SIG-M5 (cell line): ENCODE measurements around the gene HOXA2.

Experiments used
- DNase-seq: peaks from one replicate; lab custom pipeline; 2025; lab: John Stamatoyannopoulos, UW

HOXA2 gene

DNA sequence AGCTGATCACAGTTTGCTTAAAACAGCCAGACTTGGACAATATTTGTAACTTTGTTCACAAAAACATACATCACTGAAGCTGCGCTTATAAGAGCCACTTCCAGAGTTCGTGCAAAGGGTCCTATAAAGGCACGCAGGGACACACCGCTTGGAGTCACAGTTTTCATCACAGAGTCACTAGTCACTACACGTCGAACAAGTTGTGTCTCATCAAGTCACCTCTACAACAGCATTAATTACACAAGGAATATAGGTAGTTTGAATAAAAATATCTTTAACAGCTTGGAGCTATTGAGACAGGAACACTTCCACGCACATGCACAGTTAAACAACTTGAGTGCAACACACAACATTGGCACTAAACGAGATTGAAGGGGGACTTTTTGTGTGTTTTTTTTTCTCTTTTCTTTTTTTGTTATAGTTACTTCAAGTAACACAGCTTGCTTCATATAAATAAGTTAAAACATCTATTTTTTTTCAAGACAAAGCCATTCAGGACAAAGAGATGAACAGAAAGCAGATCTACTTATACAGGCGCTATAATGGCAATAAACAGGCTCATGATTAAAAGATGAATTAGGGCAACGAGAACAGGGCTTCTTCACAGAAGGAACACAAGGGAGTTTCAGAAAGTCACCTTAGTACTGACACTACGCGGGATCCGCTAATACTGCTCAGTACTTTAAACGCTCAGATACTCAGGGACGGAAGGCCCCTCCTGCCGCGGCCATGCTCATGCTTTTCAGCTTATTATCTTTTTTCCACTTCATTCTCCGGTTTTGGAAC is 38.8 kb upstream of the HOXA2 start:
- DNase-seq, result no peak

DNA sequence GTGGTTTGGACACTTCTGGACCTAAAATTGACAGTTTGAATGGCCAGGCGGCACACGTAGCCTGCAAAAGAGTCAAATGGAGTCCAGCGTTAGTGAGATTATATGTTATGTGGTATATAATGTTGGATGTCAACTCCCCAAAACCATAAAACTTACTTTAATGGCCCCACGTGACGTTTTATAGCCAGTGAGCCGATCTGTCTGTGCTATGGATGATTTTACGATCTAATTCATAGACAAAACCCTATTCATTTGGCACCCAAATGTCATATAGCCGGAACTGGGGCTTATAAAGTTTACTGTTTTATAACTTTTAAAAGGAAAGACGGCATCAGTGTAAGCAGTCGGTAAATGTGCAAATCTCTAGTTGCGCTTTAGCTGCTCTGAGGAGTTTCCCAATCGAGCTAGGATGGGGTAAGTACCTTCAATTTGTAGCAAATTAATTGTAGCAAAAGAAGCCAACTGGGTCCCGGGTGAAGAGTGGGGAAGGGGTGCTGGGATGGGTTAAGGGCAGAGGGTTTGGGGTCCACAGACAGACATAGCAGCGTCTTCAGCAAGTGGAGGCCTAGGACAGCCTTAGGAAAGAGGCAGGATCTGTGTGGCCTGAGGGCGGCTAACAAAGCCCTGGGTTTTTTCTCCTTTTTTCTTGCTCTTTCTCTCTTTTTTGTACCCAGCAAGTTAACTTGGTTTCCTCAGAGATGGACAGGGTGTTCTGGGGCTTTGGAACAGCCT is 37.8 kb upstream of the HOXA2 start:
- no peak for DNase-seq

DNA sequence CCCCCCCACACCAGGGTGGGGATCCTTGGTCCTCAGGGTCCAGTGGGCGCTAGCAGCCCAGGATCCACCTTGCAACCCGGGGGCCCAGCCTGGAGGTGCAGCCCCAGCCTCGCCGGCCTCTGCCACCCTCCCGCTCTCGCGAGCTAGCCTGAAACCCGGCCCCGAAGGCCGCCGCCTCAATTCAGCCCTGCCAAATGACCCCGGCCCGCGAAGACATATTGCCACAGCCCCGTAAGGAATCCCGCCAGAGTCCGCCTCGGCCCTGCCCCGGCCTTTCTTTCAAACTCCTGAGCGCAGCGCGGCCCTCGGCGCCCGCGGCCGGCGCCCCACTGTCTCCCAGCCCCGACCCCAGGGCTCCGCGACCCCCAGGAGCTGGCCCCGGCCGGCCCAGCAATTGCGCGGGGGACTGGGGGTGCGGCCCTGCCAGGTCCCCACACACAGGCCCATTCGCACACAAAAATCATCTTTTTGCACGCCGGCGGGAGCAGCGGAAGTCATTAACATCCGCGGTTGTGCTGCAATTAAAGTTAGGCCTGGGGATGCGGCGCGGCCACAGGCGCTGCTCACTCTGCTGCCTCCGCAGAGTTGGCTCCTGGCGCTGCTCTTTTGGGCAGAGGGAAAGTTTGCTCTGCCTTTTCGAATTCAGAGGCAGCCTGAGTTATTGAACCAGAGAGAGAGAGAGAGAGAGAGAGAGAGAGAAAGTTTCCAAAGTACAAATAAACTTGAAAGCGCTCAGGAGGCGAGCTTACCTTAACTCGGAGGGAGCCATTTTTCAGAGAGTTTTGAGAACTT is 37.0 kb upstream of the HOXA2 start:
- DNase-seq, result no peak

DNA sequence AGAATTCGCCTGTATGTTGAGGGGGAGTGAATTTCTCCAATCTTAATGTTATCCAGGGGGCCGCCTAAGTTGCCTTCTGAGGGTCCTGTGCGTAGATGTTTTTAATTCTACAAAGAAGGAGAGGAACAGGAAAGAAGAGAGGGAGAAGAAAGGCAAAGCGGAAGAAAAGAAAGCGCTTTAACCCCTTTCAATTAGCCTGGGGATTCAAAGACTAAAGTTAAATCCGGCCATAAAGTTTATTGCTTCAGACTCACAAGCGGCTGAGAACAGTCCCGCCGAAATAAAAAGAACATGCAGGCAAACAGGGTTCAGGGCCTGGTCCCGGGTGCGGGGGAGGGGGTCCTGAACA is 36.5 kb upstream of the HOXA2 start:
- no peak for DNase-seq

DNA sequence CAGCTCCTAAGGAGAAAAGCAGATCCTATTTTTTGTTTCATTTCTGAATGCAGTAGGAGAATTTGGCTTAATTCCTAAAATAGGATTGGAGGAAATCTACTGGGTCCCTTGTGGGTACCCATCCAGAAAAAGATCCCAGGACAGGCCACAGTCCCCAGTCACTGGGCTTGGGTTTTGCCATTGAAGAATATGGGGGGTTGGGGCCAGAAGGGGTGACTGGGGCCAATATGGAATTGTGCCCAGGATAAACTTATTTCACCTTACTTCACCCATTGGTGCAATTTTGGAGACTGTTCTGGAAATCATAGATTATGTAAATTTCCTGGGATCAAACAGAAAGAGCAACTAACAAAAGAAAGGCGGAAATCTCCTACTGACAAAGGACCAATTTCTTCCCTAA is 36.0 kb upstream of the HOXA2 start:
- no peak for DNase-seq

DNA sequence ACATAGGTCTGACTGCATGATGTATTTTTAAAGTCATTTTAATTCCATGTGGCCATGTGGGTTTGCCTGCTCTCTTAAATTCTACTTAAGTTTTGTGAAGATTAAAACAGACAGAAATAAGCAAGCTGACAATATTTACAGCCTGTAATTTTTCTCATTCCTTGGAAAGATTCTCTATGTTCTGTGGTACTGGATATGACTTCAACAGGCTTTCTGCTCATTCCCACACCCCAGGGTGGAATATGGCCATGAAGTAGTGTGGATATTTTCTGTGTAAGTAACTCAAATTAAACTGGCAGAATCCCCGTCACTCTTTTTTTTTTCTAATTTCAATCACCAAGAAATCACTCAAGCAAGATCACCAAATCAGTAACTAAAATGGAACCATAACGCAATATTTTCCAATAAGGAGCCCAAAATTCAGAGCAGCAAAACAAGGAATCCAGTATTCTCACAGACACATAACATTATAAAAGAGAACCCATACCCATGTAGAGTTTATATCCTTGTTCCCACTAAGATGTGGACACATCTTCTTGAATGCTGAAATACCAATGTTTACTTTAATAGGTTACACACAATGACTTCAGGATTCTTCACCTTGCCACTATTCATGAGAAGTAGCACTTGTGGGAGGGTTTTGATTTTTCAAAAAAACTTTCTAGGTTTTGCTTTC is 35.3 kb upstream of the HOXA2 start:
- no peak for DNase-seq

DNA sequence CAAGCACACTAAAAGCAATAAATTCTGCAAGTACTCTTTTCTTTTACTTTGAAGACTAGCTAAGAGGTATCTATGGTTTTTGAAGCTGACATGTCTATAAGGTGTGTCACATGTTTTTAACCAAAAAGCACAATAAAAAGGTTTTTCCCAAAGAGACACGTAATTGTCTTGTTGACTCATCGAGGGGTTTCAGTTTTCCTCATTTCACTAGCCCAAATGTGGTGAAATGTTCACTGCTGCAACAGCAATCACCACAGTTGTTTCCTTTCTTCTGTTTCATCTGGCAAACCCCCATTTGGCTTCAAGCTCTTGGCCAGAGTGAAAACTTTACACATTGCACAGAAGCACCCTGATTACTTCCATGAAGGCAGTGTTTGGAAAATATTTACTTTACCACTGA is 31.9 kb upstream of the HOXA2 start:
- no peak for DNase-seq

DNA sequence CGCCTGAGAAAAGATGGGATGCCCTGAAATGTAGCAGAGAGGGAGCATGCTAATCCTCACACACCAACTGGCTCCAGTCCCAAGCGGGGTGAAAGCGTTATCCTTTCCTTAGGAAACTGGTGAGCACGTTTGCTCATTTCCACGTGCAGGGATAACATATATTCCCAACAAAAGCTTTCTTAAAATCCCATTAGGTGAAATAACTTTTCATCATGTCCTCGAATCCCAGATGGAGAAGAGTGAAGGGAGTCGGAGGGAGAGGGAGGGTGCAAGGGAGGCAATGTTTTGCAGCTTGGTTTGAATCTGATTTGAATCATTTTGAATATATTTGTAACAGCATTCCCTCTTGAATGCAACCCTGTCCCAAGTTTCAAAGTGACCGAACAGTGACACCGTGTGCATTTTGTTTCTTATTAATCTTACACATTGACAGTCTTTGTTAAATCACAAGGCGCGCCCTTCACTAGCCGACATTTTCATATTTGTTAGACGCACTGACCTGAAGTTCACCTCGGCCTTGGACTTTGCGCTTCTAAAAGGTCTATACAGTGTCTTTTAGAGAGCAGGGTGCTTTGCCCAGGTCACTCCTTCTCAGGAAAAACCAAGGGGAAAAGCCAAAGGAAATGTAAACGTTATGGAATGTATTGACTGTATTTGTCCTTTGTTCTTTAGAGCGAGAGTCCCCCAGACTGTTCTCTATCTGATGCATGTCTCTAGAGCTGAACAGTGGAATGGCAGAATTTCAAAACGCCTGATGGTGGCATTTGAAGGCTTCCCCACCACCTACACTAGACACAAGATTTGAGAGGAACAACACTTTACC is 31.1 kb upstream of the HOXA2 start:
- DNase-seq, result no peak

DNA sequence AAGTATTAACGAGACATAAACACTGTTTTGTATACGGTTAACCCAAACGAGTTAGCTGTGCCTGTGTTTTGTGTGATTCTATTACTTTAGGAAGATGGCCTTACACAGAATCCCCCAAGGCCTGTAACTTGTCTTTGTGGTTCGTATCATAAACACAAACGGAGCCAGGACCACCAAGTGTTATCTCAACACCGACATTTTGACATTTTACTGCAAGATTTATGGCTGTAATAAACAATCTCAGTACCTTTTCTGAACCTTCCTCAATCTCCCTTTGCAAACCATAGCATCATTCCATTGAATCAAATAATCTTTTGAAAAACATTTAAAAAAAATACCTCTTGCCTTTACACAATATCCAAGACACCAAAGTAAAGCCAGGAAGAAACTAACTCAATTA is 30.5 kb upstream of the HOXA2 start:
- DNase-seq, result no peak

DNA sequence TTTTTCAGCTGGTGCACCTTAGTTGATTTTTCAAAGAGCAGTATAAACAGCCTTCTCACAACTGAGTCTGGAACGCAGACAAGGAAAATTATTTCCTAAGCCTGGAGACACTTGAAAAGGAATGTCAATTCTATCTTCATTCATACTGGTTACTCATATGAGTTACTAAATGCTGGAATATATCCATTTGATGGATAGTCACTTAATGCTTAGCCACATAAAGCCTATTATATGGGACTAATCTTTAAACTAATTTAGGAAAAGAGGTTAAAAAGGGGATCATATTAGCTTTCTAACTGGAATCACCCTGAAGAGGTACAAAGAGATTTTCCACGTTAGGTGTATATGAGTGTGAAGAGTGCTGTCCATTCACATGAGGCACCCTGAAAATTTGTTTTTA is 29.7 kb upstream of the HOXA2 start:
- no peak for DNase-seq

DNA sequence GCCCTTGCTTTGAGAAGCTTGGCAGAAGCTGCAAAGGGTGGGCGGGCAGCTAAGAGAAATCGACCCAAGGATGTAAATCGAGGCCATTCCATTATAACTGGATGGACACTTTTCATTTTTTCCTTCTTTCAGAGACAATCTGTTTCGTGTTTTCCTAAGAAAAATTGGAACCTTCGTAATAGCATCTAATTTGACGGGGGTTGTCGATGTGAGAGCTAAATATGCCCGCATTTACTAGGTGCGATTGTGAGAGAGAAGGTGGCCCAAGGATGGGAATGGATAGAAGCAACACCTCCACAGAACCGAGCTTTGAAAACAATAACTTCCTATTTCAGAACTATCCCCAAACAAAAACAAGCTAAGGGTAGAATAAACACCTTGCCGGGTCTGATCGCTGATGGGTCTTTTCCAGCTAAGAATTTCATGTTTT is 28.9 kb upstream of the HOXA2 start:
- no peak for DNase-seq

DNA sequence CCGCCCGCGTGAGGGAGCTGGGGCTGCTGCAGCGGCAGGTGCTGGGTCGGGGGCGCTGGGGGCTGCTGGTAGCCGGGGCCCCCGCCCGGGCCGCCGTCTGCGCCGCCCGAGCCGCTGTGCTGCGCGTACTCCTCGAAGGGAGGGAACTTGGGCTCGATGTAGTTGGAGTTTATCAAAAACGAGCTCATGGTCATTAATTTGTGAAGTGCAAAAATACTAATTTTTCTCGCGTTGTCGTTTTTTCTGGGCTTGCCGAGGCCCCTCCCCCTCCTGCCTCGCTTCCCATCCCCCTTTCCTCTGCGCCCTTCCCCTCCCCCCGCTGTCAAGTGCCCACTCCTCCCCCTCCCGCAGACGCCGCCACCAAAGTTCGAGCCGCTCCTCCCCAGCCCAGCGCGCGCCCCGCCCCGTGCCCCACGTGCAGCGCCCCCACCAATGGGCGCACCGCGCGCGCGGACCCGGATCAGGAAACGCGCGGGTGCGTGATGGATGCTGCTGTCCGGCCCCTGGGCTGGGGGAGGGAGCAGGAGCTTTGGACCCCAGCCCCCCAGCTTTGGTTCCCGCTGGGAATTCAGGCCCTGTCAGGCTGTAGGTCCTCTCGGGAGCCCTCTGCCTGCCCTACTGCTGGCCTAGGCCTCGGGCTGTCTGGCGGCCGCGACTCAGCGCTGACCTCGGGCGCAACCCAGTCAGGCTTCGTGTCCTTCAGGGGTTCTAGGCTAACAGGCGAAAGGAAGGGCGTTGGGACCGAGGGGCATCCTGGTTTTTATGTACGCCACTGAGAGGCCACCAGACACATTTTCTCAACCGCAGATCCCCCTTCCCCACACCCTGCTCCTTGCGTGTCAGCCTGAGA is 28.3 kb upstream of the HOXA2 start, which contains the start of gene HOXA4:
Gene HOXA4 (minus strand): TSS at position 218 of the 850 bp plus-strand sequence. CDS start 24 bp downstream, at position 194.
- no peak for DNase-seq

DNA sequence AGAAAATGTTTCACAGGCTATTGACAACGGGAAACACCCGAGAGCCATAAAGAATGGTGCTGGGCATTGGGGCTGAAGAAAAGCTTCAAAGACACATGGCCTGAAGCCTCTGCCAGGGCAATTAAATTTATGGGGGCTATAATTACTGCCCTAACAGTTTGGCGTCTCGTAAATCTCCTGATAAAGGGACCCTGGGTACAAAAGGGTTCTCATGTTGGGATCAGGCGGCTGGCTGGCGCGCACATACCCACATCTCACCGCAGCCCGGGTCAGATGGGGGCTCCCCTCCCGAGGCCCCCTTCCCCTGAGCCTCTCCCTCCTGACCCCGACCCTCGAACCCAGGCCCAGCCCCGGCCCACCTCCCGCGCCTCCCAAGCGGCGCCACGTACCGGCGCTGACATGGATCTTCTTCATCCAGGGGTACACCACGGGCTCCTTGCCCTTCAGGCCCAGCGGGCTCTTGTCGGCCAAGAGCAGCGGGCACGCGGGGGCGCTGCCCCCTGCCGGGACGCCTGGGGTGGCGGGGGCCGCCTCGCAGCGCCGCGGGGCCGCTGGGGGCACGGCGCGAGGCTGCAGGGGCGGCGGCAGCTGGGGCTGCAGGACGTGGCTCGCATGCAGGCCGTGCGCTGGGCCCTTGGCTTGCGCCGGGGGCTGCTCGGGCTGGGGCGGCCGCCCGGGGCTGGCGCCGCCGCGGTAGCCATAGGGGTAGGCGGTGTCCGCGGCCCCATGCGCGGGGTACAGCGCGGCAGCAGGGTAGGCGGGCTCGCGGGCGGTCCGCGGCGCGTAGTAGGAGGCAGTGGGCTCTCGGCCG is 27.5 kb upstream of the HOXA2 start:
- DNase-seq, result no peak

DNA sequence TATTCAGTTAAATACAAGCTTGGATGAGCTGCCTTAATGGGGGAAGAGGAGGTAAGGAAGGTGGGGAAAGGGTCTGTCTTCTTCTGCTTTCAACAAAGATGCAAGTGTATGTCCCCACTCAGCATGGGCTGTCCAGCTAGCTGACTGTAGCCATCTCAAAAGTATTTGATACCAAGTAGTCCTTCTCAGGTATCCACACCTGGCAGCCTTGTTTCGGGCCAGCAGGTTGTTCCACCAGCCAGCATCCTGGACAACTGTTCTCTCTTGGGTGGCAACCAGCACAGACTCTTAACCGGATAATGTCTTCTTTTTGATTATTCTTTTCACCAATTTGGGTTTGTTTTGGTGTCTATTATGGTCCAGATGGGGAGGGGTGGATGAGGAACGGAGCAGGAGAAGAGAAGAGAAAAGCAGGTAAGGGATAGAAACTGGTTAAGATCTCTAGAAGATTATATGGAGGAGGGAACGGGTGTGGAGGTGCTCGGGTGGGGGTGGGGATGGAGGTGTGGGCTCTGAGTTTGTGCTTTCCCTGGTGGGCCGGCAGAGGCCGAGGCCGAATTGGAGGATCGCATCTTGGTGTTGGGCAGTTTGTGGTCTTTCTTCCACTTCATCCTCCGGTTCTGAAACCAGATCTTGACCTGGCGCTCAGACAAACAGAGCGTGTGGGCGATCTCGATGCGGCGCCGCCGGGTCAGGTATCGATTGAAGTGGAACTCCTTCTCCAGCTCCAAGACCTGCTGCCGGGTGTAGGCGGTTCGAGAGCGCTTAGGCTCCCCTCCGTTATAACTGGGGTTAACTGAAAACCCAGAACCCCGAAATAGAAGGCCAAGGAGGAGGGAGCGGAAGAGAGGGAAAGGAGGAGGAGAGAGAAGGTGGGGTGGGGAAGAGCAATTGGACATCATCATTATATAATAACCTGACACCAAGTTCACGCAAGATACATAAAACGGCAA is 26.6 kb upstream of the HOXA2 start:
- no peak for DNase-seq

DNA sequence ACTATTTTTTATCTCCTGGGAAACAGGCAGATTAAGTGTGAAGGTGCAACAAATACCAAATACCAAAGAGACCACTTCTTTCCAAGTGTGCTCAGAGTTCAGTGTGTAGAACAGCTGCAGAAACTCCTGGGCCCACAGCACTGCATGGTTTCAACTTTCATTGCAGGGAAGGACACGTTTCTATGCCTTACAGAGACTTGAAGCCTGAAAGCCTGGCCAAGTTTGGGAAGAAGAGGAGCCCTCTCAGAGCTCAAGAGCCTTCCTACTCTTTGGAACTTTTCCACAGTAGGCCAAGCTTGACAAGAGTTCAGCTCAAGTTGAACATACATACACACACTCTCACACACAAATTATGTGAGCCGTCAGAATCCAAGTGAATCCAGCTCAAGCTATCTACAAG is 25.6 kb upstream of the HOXA2 start:
- DNase-seq, result no peak

DNA sequence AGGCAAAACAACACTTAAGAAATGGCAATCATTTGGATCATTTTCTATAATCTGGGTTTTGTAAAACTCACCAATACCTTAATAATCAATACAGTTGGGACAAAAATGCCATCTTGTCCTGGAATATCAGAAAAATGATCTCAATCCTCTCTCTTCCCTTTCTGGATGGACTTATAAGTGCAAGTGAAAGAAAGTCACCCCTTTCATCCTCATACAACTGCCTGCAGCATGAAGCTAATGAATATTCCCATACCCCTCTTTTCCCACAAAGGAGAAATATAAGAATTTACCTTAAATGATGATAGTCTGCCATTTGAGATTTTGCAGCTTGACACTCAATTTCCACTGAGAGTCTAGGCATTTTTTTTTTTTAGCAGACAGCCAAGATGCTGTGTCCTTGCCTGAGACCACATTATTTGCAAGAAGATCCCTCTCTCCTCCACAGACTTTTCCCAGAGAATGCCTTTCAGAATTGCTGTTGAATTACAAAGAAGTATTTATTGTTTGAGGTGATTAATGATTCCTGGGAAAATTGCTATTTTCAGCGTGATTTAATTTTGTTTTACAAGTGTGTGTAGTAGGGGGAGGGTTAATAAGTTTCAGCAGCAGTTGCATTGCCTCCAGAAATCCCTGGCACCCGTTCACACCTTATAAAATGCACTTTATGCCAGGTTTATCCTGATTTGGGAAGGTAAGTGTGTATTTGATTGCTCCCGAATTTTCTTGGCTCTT is 24.3 kb upstream of the HOXA2 start:
- no peak for DNase-seq

DNA sequence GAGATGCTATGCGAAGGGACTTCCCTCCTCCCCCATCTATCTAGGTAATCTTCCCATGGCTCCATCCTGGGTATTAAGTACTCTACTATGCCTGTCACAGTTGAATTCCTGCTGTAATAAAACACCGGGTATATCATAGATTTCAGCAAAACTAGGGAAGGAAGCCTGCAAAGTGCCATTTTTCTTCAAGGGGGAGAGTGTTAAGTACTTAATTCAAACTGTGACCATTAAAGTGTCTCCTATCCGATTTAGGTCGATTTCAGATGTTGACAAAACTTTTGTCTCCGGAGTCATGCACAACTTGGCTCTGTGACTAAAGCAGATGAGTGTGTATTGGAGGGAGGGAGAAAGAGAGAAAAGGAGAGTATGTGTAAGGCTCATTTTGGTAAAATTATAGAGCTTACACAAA is 23.5 kb upstream of the HOXA2 start:
- DNase-seq, result no peak
